ENCODE results near the gene MRPL43. TPM values are rescaled to one million over a fixed set of nuclear protein-coding genes. Genes with fewer than 3 reads are reported as not detected.

The MRPL43 gene
- total and polyA plus RNA-seq, 4 donors, result 43.6 to 105 (median 84.5) TPM

DNA sequence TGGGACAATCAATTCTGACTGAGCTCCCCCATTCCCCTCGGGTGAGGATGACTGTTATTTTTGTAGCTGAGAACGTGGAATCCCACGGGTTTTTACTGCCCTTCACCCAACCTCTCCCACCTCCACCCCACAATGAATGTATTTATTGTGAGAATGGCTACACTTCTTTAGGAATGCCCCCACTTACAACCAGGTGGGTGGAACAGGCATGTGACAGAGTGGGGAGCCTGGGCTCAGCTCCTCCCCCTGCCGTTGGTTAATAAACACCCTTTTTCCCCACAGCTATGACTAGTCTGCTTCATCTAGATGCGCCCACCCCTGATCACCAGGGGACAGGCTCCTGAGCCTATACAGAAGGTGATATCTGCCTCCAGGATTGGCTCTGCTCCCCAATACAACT lies 2.0 kb downstream of the MRPL43 start:
- H3K4me1 ChIP-seq (ENCODE audit: control insufficient read depth in 5 of 5, insufficient read depth in 5 of 5, low read length in 5 of 5), result peaks cover 7 to 21% (median 10%) of the 10 kb centered on the region in 5 donors
- no peak overlapping the region for H3K27ac ChIP-seq (ENCODE audit: low read depth in 1 of 2, low read length in 1 of 2)
- peaks cover 3 to 33% (median 26%) of the 10 kb centered on the region in 4 donors for H3K36me3 ChIP-seq (ENCODE audit: control insufficient read depth in 4 of 4, insufficient read depth in 4 of 4, low read length in 4 of 4)
- no peaks in the 10 kb centered on the region for H3K9me3 ChIP-seq (ENCODE audit: control insufficient read depth in 4 of 4, insufficient read depth in 3 of 4, low read length in 3 of 4)
- DNase-seq (no peak), ATAC-seq (ENCODE audit: insufficient read depth, low FRiP score) (no peak)
- H3K4me3 ChIP-seq, result no peak overlapping the region
- no peak overlapping the region for H3K9ac ChIP-seq (ENCODE audit: insufficient read depth in 1 of 2, low read length in 2 of 2)
- H3K27me3 ChIP-seq (ENCODE audit: control insufficient read depth in 3 of 3, insufficient read depth in 3 of 3, low read length in 2 of 3), result no peaks in the 10 kb centered on the region
- TF ChIP-seq, protein P1, sequence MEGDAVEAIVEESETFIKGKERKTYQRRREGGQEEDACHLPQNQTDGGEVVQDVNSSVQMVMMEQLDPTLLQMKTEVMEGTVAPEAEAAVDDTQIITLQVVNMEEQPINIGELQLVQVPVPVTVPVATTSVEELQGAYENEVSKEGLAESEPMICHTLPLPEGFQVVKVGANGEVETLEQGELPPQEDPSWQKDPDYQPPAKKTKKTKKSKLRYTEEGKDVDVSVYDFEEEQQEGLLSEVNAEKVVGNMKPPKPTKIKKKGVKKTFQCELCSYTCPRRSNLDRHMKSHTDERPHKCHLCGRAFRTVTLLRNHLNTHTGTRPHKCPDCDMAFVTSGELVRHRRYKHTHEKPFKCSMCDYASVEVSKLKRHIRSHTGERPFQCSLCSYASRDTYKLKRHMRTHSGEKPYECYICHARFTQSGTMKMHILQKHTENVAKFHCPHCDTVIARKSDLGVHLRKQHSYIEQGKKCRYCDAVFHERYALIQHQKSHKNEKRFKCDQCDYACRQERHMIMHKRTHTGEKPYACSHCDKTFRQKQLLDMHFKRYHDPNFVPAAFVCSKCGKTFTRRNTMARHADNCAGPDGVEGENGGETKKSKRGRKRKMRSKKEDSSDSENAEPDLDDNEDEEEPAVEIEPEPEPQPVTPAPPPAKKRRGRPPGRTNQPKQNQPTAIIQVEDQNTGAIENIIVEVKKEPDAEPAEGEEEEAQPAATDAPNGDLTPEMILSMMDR (IDR thresholded peaks at IDR 0.05; ENCODE audit: control extremely low read depth, extremely low read depth), result no peak
- 69 to 85% methylated on average over 5 of the region's 5 CpGs for WGBS, 2 donors

DNA sequence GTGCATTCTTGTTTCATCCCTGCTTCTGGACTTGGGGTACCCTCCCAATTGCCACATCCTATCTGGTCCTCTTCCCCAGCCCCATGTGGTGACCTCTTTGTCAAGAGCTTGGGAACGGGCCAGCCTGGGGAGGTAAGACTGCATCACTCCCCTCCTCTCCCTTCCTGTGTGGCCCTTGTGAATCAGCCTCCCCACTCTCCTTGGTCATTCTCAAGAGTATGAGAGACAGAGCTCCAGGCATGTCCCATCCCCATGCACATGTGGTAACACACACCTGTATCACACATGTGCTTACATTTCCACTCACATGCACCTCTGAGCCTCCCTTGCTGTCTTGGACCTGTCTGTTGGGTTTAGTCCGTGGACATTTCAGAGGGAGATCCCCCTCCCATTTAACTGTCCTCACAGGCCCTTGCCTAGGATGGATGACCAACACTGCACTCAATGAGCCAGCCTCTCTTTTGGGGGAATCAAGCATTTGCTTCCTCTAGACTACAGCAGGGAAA lies 2.6 kb downstream of the MRPL43 start:
- DNase-seq (no peak), ATAC-seq (ENCODE audit: insufficient read depth, low FRiP score) (no peak)
- Histone ChIP-seq H3K4me3 (no peak overlapping the region), H3K9ac (ENCODE audit: insufficient read depth in 1 of 2, low read length in 2 of 2) (no peak overlapping the region), H3K9me3 (ENCODE audit: control insufficient read depth in 4 of 4, insufficient read depth in 3 of 4, low read length in 3 of 4) (no peaks in the 10 kb centered on the region), H3K4me1 (ENCODE audit: control insufficient read depth in 5 of 5, insufficient read depth in 5 of 5, low read length in 5 of 5) (peaks cover 7 to 21% (median 10%) of the 10 kb centered on the region in 5 donors), H3K36me3 (ENCODE audit: control insufficient read depth in 4 of 4, insufficient read depth in 4 of 4, low read length in 4 of 4) (peaks cover 3 to 35% (median 30%) of the 10 kb centered on the region in 4 donors), H3K27me3 (ENCODE audit: control insufficient read depth in 3 of 3, insufficient read depth in 3 of 3, low read length in 2 of 3) (no peaks in the 10 kb centered on the region), H3K27ac (ENCODE audit: low read depth in 1 of 2, low read length in 1 of 2) (no peak overlapping the region)
- TF ChIP-seq, protein P1 (IDR thresholded peaks at IDR 0.05; ENCODE audit: control extremely low read depth, extremely low read depth), result no peak
- 76 to 81% methylated on average over 2 of the region's 2 CpGs for WGBS, 2 donors

DNA sequence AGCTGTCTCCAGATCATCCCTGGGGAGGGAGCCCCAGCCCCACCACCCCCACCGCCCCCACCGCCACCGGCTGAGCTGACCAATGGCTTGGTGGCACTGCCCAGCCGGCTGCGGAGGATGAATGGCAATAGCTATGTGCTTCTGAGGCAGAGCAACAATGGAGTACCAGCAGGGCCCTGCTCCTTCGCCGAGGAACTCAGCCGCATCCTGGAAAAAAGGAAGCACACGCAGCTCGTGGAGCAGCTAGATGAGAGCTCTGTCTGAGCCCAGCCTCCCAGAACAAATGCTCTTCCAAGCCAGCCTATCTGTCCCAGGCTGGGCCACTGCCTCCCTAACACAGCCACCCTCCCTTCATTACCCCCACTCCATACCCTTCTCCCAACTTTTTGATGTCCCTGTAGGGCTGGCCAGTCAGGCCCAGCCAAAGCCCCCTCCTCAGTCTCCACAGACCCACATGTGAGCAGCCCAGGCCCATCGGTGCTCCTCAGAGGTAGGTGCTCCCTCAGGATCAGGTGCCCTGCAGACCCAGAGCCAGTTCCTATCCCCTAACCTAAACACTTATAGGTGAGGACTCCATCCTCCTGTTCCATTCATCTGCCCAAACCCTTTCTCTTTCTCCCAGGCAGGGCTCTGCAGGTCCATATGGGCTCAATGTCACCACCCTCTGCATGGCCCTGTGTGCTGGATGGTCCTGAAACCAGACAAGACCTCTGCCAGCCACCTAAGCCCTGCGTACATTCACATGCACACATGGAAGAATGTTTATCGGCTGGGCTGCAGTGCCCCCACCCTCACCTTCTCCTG lies 3.2 kb downstream of the MRPL43 start:
- Histone ChIP-seq H3K9ac (ENCODE audit: insufficient read depth in 1 of 2, low read length in 2 of 2) (no peak overlapping the region), H3K4me3 (no peak overlapping the region), H3K27me3 (ENCODE audit: control insufficient read depth in 3 of 3, insufficient read depth in 3 of 3, low read length in 2 of 3) (no peaks in the 10 kb centered on the region), H3K9me3 (ENCODE audit: control insufficient read depth in 4 of 4, insufficient read depth in 3 of 4, low read length in 3 of 4) (no peaks in the 10 kb centered on the region), H3K27ac (ENCODE audit: low read depth in 1 of 2, low read length in 1 of 2) (no peak overlapping the region), H3K36me3 (ENCODE audit: control insufficient read depth in 4 of 4, insufficient read depth in 4 of 4, low read length in 4 of 4) (peaks cover 3 to 33% (median 28%) of the 10 kb centered on the region in 4 donors), H3K4me1 (ENCODE audit: control insufficient read depth in 5 of 5, insufficient read depth in 5 of 5, low read length in 5 of 5) (peaks cover 7 to 21% (median 10%) of the 10 kb centered on the region in 5 donors)
- ATAC-seq (ENCODE audit: insufficient read depth, low FRiP score), result no peak
- TF ChIP-seq, protein P1 (IDR thresholded peaks at IDR 0.05; ENCODE audit: control extremely low read depth, extremely low read depth), result no peak
- no peak for DNase-seq
- WGBS, 2 donors, result 83 to 92% methylated on average over 13 of the region's 13 CpGs
